Activated naive CD4-positive, alpha-beta T cell treated with anti-CD3 and anti-CD28 coated beads, Interleukin-2, amount 50 U/mL, for 72 hours (primary cell): ENCODE measurements around the gene HES1. TPM values are rescaled to one million over a fixed set of nuclear protein-coding genes. Genes with fewer than 3 reads are reported as not detected.

Experiments used
- ATAC-seq, 2 donors: fragments of 150-1000 bp; cut with Tn5 transposase; 2 replicates each; pipeline ENCODE4 v1.10.0; 2021; ENCODE audit warnings: mild to moderate bottlenecking in 2 of 2, moderate library complexity in 2 of 2
- DNase-seq, 2 donors: peaks; one replicate each; pipeline ENCODE4 v3.0.0; 2021 to 2022; ENCODE audit warnings: low spot score in 2 of 2
- H3K27ac Mint-ChIP-seq, 2 donors: one replicate each; pipeline ENCODE4 v1.8.0; 2022; ENCODE audit warnings: mild to moderate bottlenecking in 2 of 2, mixed read lengths in 2 of 2
- H3K36me3 Mint-ChIP-seq, 2 donors: one replicate each; pipeline ENCODE4 v1.8.0; 2022; ENCODE audit warnings: mixed read lengths in 2 of 2
- H3K9me3 Mint-ChIP-seq, 2 donors: one replicate each; pipeline ENCODE4 v1.8.0; 2022; ENCODE audit warnings: mixed read lengths in 2 of 2
- total RNA-seq, 2 donors: library from RNA; stranded (reverse); gene quantifications; one replicate each; pipeline ENCODE4 v1.2.3, GENCODE V29; 2022

HES1 gene
- total RNA-seq, 2 donors from 2014 or later, result 2.5 TPM; not detected in 1

- DNase-seq (no peak), ATAC-seq (no peak)
- Mint-ChIP-seq H3K27ac (no peak overlapping the region), H3K9me3 (no peaks in the 10 kb centered on the region), H3K36me3 (no peaks in the 10 kb centered on the region)
Measured at GRCh38 chr3:194184265-194184751, 48.4 kb downstream of the HES1 start.

GRCh38 chr3:194184801-194185200 is 48.9 kb downstream of the HES1 start:
- ATAC-seq, result no peak
- no peak overlapping the region for H3K27ac Mint-ChIP-seq
- no peak for DNase-seq
- H3K36me3 Mint-ChIP-seq, result no peaks in the 10 kb centered on the region
- no peaks in the 10 kb centered on the region for H3K9me3 Mint-ChIP-seq

GRCh38 chr3:194185221-194185620 is 49.3 kb downstream of the HES1 start:
- ATAC-seq (no peak), DNase-seq (no peak)
- H3K36me3 Mint-ChIP-seq, result no peaks in the 10 kb centered on the region
- H3K27ac Mint-ChIP-seq, result no peak overlapping the region
- H3K9me3 Mint-ChIP-seq, result no peaks in the 10 kb centered on the region

GRCh38 chr3:194187233-194187944 is 51.4 kb downstream of the HES1 start:
- Mint-ChIP-seq H3K9me3 (peaks cover 0 to 4% of the 10 kb centered on the region in 2 donors), H3K36me3 (no peaks in the 10 kb centered on the region), H3K27ac (no peak overlapping the region)
- DNase-seq (no peak), ATAC-seq (no peak)

Other genes starting within 250 kb of the HES1 start
- not detected for gene CPN2, start 215.2 kb downstream of the HES1 start, total RNA-seq
- gene LRRC15, start 233.6 kb downstream of the HES1 start, total RNA-seq, result not detected